Neuronal stem cell (in vitro differentiated cells): ENCODE results near the gene TCP11L1.

Experiments used
- DNase-seq: peaks from one replicate; pipeline ENCODE4 v3.0.0-alpha.2; 2013; ENCODE audit warnings: low spot score
- H2AFZ ChIP-seq: one replicate; pipeline ENCODE4 v1.6.1; 2013; ENCODE audit warnings: mild to moderate bottlenecking, low read length, inconsistent platforms
- H2AK5ac ChIP-seq: 2 replicates; pipeline ENCODE4 v1.6.1; 2013; ENCODE audit warnings: low read depth, mild to moderate bottlenecking, inconsistent platforms, low read length, moderate library complexity, mixed read lengths
- H2BK120ac ChIP-seq: 2 replicates; pipeline ENCODE4 v1.6.1; 2013; ENCODE audit warnings: low read depth, mild to moderate bottlenecking, inconsistent platforms, low read length, moderate library complexity, mixed read lengths
- H2BK12ac ChIP-seq: one replicate; pipeline ENCODE4 v1.6.1; 2013; ENCODE audit warnings: low read length, inconsistent platforms
- H2BK15ac ChIP-seq: 2 replicates; pipeline ENCODE4 v1.6.1; 2013; ENCODE audit warnings: mild to moderate bottlenecking, low read length, inconsistent platforms, mixed read lengths
- H2BK5ac ChIP-seq: one replicate; pipeline ENCODE4 v1.6.1; 2013; ENCODE audit warnings: inconsistent platforms, mild to moderate bottlenecking, low read length, moderate library complexity
- H3K14ac ChIP-seq: one replicate; pipeline ENCODE4 v1.6.1; 2013; ENCODE audit warnings: low read length, inconsistent platforms
- H3K18ac ChIP-seq: 2 replicates; pipeline ENCODE4 v1.6.1; 2013; ENCODE audit warnings: low read length, inconsistent platforms
- H3K23ac ChIP-seq: 2 replicates; pipeline ENCODE4 v1.6.1; 2013; ENCODE audit warnings: low read depth, mild to moderate bottlenecking, mixed read lengths, low read length, inconsistent platforms; ENCODE audit not compliant: poor library complexity
- H3K27ac ChIP-seq: replicated peaks from 3 replicates; pipeline ENCODE4 v1.5.1; 2013; ENCODE audit warnings: low read length, inconsistent platforms
- H3K27me3 ChIP-seq, 3 experiments: 2 replicates each; pipeline ENCODE4 v1.6.1; 2013; ENCODE audit warnings: low read length in 3 of 3, mild to moderate bottlenecking in 2 of 3, inconsistent platforms in 1 of 3, low read depth in 1 of 3, mixed read lengths in 1 of 3, moderate library complexity in 1 of 3; ENCODE audit not compliant: control insufficient read depth in 3 of 3, insufficient read depth in 3 of 3
- H3K36me3 ChIP-seq, 2 donors: replicated peaks in 1 of 2; 2 replicates each; pipeline ENCODE4 v1.6.1; 2013; ENCODE audit warnings: low read length in 2 of 2; ENCODE audit not compliant: control insufficient read depth in 2 of 2, insufficient read depth in 2 of 2
- H3K4ac ChIP-seq: 2 replicates; pipeline ENCODE4 v1.6.1; 2013; ENCODE audit warnings: inconsistent platforms, mild to moderate bottlenecking, low read length, moderate library complexity
- H3K4me1 ChIP-seq, 2 donors: 1 replicate in 1 of 2; 2 replicates in 1 of 2; pipeline ENCODE4 v1.6.1; 2013; ENCODE audit warnings: low read length in 2 of 2, low read depth in 1 of 2; ENCODE audit not compliant: control insufficient read depth in 2 of 2, insufficient read depth in 1 of 2
- H3K4me2 ChIP-seq: one replicate; pipeline ENCODE4 v1.6.1; 2013; ENCODE audit warnings: mild to moderate bottlenecking, low read length, inconsistent platforms; ENCODE audit not compliant: insufficient read depth, poor library complexity, severe bottlenecking
- H3K4me3 ChIP-seq, 2 donors: 2 replicates each; pipeline ENCODE4 v1.5.1; 2013; ENCODE audit warnings: low read length in 2 of 2, mild to moderate bottlenecking in 2 of 2, inconsistent platforms in 1 of 2, moderate library complexity in 1 of 2
- H3K79me1 ChIP-seq: one replicate; pipeline ENCODE4 v1.6.1; 2013; ENCODE audit warnings: low read depth, mild to moderate bottlenecking, inconsistent platforms, low read length, moderate library complexity
- H3K9ac ChIP-seq: one replicate; pipeline ENCODE4 v1.6.1; 2013; ENCODE audit warnings: mild to moderate bottlenecking, low read depth, low read length, inconsistent platforms; ENCODE audit not compliant: poor library complexity
- H3K9me3 ChIP-seq, 2 donors: replicated peaks in 1 of 2; 2 replicates each; pipeline versions ENCODE3 to v1.6.1; 2013; ENCODE audit warnings: low read length in 2 of 2, mild to moderate bottlenecking in 2 of 2, inconsistent platforms in 1 of 2, low read depth in 1 of 2, mixed read lengths in 1 of 2, moderate library complexity in 1 of 2; ENCODE audit not compliant: control insufficient read depth in 2 of 2, insufficient read depth in 1 of 2
- H4K8ac ChIP-seq: one replicate; pipeline ENCODE4 v1.6.1; 2013; ENCODE audit warnings: low read depth, mild to moderate bottlenecking, inconsistent platforms, low read length, moderate library complexity
- H4K91ac ChIP-seq: one replicate; pipeline ENCODE4 v1.6.1; 2013; ENCODE audit warnings: low read length, low read depth, mild to moderate bottlenecking, inconsistent platforms; ENCODE audit not compliant: poor library complexity
- WGBS, 2 donors: extraction: QIAGEN DNeasy Blood & Tissue Kit; methylation state at CpG; one replicate each; pipeline ENCODE4 v1.1.7; 2013; ENCODE audit warnings: missing lambda C conversion rate in 2 of 2, mixed read lengths in 1 of 2; ENCODE audit not compliant: insufficient read length in 2 of 2, insufficient replicate concordance in 1 of 2; ENCODE audit errors: extremely low coverage in 2 of 2; 5-methylcytosine and 5-hydroxymethylcytosine counted together

Gene TCP11L1

DNA sequence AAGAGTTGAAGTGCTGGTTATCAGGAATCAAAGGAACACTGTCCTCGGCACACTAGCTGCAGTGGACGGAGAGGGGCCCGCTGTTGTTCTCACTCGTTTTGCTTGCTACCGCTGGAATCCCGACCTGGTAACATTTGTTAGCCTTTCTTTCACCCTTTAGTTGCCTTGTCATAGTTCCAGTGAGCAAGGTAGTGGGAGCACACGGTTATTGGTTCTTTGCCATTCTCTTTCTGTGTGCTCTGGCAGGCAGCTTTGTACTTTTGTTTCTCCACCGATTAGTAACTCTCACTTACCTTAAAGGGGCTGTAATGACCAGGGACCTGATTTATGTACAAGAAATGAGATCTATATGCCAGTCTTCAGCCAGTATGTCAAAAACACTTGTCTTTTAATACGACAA is 21.9 kb upstream of the TCP11L1 start:
- WGBS, 2 donors, result no CpG with 5 or more reads among the region's 9 CpGs
- Histone ChIP-seq H3K27ac (no peak overlapping the region), H2AFZ (no peak overlapping the region), H3K36me3 (no peaks in the 10 kb centered on the region), H2BK12ac (no peak overlapping the region), H3K4me1 (peaks cover 2 to 3% of the 10 kb centered on the region in 2 donors), H3K4me2 (no peak overlapping the region), H2BK5ac (no peak overlapping the region), H3K18ac (no peak overlapping the region), H3K14ac (no peak overlapping the region), H3K9me3 (no peaks in the 10 kb centered on the region), H4K8ac (no peak overlapping the region), H2BK15ac (no peak overlapping the region), H3K79me1 (no peaks in the 10 kb centered on the region), H4K91ac (no peak overlapping the region), H2AK5ac (no peak overlapping the region), H3K4me3 (no peak overlapping the region), H3K4ac (no peak overlapping the region), H3K9ac (no peak overlapping the region), H2BK120ac (no peak overlapping the region), H3K27me3 (peaks cover 0 to 11% (median 7%) of the 10 kb centered on the region in 3 experiments), H3K23ac (no peak overlapping the region)
- no peak for DNase-seq

DNA sequence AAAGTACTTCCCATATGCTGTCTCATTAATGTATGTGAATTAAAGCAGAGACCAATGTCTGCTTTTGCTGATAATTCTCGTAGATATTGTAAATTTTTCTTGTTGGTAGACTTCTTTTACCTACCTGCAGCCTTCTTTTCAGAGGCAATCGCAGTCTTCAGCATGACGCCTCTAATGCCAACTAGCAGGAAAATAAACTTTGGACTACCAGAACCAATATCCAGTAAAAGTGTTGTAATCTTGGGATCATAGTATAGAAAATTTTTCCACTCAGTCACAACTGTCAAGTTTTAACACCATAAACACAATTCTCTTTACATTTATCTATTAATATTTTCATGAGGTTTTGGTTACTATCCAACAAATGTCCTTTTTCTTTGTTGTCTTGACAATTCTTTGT is 21.4 kb upstream of the TCP11L1 start:
- Histone ChIP-seq H3K36me3 (no peaks in the 10 kb centered on the region), H3K27me3 (peaks cover 0 to 11% (median 7%) of the 10 kb centered on the region in 3 experiments), H3K14ac (no peak overlapping the region), H2AFZ (no peak overlapping the region), H3K9ac (no peak overlapping the region), H2BK120ac (no peak overlapping the region), H3K27ac (no peak overlapping the region), H3K79me1 (no peaks in the 10 kb centered on the region), H4K91ac (no peak overlapping the region), H3K4me3 (no peak overlapping the region), H4K8ac (no peak overlapping the region), H2AK5ac (no peak overlapping the region), H3K23ac (no peak overlapping the region), H3K4me1 (peaks cover 2 to 3% of the 10 kb centered on the region in 2 donors), H3K4ac (no peak overlapping the region), H3K4me2 (no peak overlapping the region), H2BK12ac (no peak overlapping the region), H3K18ac (no peak overlapping the region), H3K9me3 (no peaks in the 10 kb centered on the region), H2BK15ac (no peak overlapping the region), H2BK5ac (no peak overlapping the region)
- no peak for DNase-seq
- no CpG with 5 or more reads among the region's 3 CpGs for WGBS, 2 donors

DNA sequence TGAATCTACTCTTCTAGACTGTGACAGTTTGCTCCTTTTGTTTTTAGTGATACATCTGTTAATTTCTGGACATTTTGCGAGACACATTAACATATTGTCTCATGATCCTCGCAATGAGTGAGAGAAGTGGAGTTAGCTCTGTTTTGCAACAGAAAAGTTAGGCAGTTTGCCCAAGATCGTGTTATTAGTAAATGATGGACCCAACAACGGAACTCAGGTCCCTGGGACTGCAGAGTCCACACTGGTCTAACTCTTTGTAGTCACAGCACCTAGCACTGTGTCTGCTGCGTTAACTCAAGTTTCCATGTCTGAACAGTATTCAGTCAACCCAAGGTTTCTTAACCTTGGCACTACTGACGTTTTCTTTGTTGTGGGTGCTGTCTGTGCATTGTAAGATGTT is 20.5 kb upstream of the TCP11L1 start:
- Histone ChIP-seq H3K4me3 (no peak overlapping the region), H3K18ac (no peak overlapping the region), H2BK120ac (no peak overlapping the region), H2BK12ac (no peak overlapping the region), H3K79me1 (no peaks in the 10 kb centered on the region), H2AFZ (no peak overlapping the region), H4K91ac (no peak overlapping the region), H3K14ac (no peak overlapping the region), H3K9ac (no peak overlapping the region), H2BK5ac (no peak overlapping the region), H4K8ac (no peak overlapping the region), H3K27ac (no peak overlapping the region), H3K4me2 (no peak overlapping the region), H2AK5ac (no peak overlapping the region), H2BK15ac (no peak overlapping the region), H3K9me3 (no peaks in the 10 kb centered on the region), H3K4ac (no peak overlapping the region), H3K27me3 (peaks cover 0 to 11% (median 7%) of the 10 kb centered on the region in 3 experiments), H3K4me1 (peaks cover 2 to 3% of the 10 kb centered on the region in 2 donors), H3K36me3 (no peaks in the 10 kb centered on the region), H3K23ac (no peak overlapping the region)
- no CpG with 5 or more reads among the region's 6 CpGs for WGBS, 2 donors
- DNase-seq, result no peak

DNA sequence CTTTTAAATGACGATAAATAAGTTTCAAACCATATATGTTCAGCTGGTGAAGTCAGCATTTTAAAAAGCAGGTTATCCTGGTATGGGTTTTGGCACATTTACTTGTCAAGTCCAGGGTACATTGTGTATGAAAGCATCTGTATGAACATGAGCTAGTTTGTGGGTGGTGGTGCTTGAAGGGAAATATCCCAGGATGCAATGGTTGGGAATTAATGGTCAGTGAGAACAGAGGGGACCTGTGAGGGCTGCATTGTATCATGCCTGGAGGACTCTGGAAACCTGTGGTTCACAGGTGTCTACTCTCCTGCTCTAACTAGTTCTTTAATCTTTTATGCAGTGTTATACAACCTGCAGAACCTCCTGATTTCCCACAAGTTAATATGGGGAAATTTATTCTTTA is 17.9 kb upstream of the TCP11L1 start:
- Histone ChIP-seq H3K9me3 (no peaks in the 10 kb centered on the region), H3K4me1 (peaks cover 0 to 3% of the 10 kb centered on the region in 2 donors), H3K18ac (no peak overlapping the region), H3K4me2 (no peak overlapping the region), H3K4me3 (no peak overlapping the region), H3K79me1 (no peaks in the 10 kb centered on the region), H3K36me3 (no peaks in the 10 kb centered on the region), H2BK120ac (no peak overlapping the region), H3K14ac (no peak overlapping the region), H2BK12ac (no peak overlapping the region), H2BK5ac (no peak overlapping the region), H3K27me3 (peaks cover 0 to 6% (median 0%) of the 10 kb centered on the region in 3 experiments), H3K23ac (no peak overlapping the region), H2AFZ (no peak overlapping the region), H4K8ac (no peak overlapping the region), H2BK15ac (no peak overlapping the region), H3K9ac (no peak overlapping the region), H2AK5ac (no peak overlapping the region), H4K91ac (no peak overlapping the region), H3K4ac (no peak overlapping the region), H3K27ac (no peak overlapping the region)
- DNase-seq, result no peak
- WGBS, 2 donors, result no CpG with 5 or more reads among the region's 1 CpG
